HG03103 (cell line): ENCODE data around the gene IL1R1.

ENCODE experiments used
- ATAC-seq: cut with Tn5 transposase; IDR thresholded peaks from one replicate; pipeline ENCODE4 v1.9.1; 2021; ENCODE audit warnings: low read depth; ENCODE audit not compliant: unreplicated experiment

The IL1R1 gene

GRCh38 chr2:102194609-102195268 lies 52.2 kb downstream of the IL1R1 start:
- no peak for ATAC-seq

- no peak for ATAC-seq
These were observed 55.0 kb downstream of the IL1R1 start for GRCh38 chr2:102197389-102198137.

DNA sequence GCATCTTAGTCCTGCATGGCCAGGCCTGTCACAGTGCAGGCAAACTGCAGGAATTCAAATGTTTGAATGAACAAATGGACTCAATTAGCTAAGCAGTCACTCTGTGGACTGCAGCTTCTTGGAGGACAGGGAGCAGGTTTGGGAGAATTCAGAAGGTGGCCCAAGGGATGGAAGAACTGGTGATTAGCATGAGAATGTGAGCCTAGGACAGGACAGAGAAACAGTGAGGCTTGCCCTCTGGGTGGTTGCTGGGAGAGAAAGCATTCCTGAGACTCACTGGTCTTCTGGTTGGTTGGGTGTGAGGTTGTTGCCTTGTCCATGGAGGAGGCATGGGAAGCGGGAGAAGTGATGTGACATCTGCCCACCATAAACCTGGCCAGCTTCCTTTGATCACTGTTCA lies 58.0 kb downstream of the IL1R1 start:
- no peak for ATAC-seq

DNA sequence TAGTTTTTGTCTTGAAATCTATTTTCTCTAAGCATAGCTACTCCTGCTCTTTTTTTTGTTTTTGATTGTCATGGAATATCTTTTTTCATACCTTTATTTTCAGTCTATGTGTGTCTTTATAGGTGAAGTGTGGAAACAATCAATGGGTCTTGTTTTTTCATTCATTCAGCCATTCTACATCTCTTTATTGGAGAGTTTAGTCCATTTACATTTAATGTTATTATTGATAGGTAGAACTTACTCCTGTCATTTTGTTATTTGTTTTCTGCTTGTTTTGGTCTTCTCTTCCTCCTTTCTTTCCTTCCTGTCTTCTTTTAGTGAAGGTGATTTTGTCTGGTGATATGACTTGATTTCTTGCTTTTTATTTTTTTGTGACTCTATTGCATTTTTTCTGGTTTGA lies 62.1 kb downstream of the IL1R1 start:
- ATAC-seq: no peak

DNA sequence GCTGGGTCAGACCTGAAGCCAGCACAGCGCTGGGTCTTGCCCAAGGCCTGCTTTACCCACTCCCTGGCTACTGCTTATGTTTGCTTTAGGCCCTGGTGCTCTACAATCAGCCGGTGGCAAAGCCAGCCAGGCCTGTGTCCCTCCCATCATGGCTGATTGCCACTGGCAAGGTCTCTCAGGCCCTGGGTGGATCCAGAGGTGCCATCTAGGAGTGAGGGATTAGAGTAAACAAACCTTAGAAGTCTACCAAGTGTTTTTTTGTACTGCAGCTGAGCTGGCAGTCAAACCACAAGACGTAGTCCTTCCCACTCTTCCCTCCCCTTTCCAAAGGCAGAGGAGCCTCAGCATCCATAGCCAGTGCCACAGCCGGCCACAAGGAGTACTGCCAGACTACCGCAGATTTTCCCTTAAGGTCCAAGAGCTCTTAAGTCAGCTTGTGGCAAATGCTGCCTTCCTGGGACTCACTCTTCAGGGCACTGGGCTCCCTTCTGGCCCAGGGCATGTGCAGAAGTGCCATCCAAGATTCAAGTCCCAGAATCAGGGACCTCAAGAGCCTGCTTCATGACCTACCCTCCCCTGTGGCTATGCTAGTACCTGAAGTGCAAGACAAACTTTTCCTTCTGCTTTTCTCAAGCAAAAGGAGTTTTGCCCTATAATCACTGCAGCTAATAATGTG lies 64.3 kb downstream of the IL1R1 start:
- ATAC-seq: no peak

GRCh38 chr2:102208774-102209173 lies 66.2 kb downstream of the IL1R1 start:
- ATAC-seq: no peak

DNA sequence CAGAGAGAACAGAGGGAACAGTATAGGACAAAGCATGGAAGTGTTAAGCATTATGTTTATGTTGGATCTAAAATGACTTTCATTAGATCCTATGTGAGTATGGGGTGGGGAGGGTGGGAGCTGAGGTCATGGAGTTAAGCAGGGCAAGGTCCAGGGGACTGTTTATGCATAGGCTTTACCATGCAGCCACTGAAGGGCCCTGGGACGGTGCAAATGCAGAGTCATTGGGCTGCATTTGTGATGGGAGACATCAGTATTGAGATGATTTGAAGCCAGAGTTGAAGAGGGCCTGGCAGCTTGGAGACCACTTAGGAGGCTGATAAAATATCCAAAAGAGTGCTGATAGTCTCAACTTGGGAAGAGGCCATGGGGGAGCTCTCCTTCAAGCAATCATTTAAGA lies 66.9 kb downstream of the IL1R1 start:
- no peak for ATAC-seq

- no peak for ATAC-seq
These were observed 74.5 kb downstream of the IL1R1 start for GRCh38 chr2:102217032-102217431.

GRCh38 chr2:102224824-102225739 lies 82.5 kb downstream of the IL1R1 start:
- no peak for ATAC-seq

GRCh38 chr2:102226171-102226570 lies 83.6 kb downstream of the IL1R1 start:
- ATAC-seq: no peak

DNA sequence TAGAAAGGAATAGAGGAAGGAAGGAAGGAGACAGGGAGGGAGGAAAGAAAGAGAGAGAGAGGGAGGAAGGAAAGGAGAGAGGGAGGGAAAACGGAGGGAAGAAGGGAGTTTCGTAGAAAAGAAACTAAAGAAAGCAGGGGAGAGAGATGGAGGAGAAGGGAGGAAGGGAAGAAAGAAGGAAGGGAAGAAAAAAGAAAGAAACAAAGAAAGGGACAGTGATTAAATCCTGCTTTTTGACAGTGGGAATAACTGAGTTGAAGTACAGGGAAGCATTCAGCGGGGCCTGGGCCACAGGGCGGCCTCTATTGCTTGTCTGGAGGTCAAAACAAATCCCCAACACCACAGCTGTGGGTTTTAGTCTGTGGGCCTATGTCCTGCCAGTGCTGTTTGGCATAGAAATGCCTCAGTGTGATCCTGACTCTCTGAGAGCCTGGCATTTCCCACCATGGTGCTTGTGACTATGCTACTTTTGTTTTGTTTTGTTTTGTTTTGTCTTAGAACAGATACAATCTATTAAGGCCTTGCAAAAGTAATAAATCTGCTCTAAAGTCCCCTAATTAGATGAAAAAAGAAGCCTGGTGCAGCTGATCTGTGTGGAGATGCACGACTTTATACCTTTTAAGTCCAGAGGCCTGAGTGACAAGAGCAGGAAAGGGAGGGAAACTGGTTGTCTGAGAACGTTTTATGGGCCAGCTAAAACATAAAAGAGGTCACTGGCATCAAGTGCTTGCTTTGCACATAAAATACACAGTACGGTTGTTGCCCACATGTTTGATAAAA lies 84.3 kb downstream of the IL1R1 start:
- no peak for ATAC-seq

GRCh38 chr2:102229141-102229769 lies 86.7 kb downstream of the IL1R1 start:
- ATAC-seq: no peak
